MCF 10A (cell line): ENCODE data around the gene IL17REL. TPM values are rescaled to one million over a fixed set of nuclear protein-coding genes. Genes with fewer than 3 reads are reported as not detected.

ENCODE experiments used
- Bru-seq: library from RNA; stranded (reverse); fragments of 400-500 nt; gene quantifications from one replicate; lab custom pipeline; 2021; lab: Mats Ljungman, UMichigan
- BruChase-seq, 2 experiments: library from RNA; stranded (reverse); fragments of 400-500 nt; gene quantifications; one replicate each; lab custom pipeline; 2021; lab: Mats Ljungman, UMichigan
- BruUV-seq: library from RNA; stranded (reverse); fragments of 400-500 nt; replicated peaks from 2 replicates; lab custom pipeline; 2021; lab: Mats Ljungman, UMichigan
- CTCF ChIA-PET: fragments of 300-600 bp; sonication (Branson Sonifier 250); formaldehyde crosslinking; extraction: SDS; loops from one replicate; lab custom pipeline; 2021; ENCODE audit warnings: antibody characterized with exemption, inconsistent platforms; lab: Yijun Ruan, JAX
- POLR2A ChIA-PET: fragments of 300-600, 350-650 bp; sonication (Branson Sonifier 250); formaldehyde crosslinking; extraction: SDS; loops from one replicate; lab custom pipeline; 2020; ENCODE audit warnings: antibody characterized with exemption, inconsistent platforms; lab: Yijun Ruan, JAX
- DNase-seq: peaks from one replicate; pipeline ENCODE4 v3.0.0-alpha.2; 2018; ENCODE audit not compliant: unreplicated experiment
- H3K27ac Mint-ChIP-seq: one replicate; pipeline ENCODE4 v1.8.0; 2022; ENCODE audit warnings: mild to moderate bottlenecking, low read depth, mixed read lengths; ENCODE audit not compliant: unreplicated experiment
- H3K27me3 Mint-ChIP-seq: one replicate; pipeline ENCODE4 v1.8.0; 2022; ENCODE audit warnings: mixed read lengths; ENCODE audit not compliant: insufficient read depth, unreplicated experiment
- H3K36me3 Mint-ChIP-seq: one replicate; pipeline ENCODE4 v1.8.0; 2022; ENCODE audit warnings: mild to moderate bottlenecking, moderate library complexity, mixed read lengths; ENCODE audit not compliant: insufficient read depth, unreplicated experiment
- H3K4me1 Mint-ChIP-seq: one replicate; pipeline ENCODE4 v1.8.0; 2022; ENCODE audit warnings: mixed read lengths; ENCODE audit not compliant: insufficient read depth, unreplicated experiment
- H3K4me3 Mint-ChIP-seq: one replicate; pipeline ENCODE4 v1.8.0; 2022; ENCODE audit warnings: mild to moderate bottlenecking, moderate library complexity, mixed read lengths; ENCODE audit not compliant: unreplicated experiment
- H3K9me3 Mint-ChIP-seq: one replicate; pipeline ENCODE4 v1.8.0; 2022; ENCODE audit warnings: mixed read lengths; ENCODE audit not compliant: unreplicated experiment
- intact Hi-C: fragments of 100-400 bp; cut with micrococcal nuclease; formaldehyde crosslinking; loops from 2 replicates; pipeline ENCODE4 v1.14.1; 2022
- long read RNA-seq: library from polyadenylated mRNA; stranded (forward); transcript quantifications from one replicate; pipeline ENCODE4 v2.0.0, GENCODE V29; 2022
- total RNA-seq: library from RNA; stranded (reverse); gene quantifications from 2 replicates; pipeline ENCODE4 v1.2.3, GENCODE V29; 2022
- TF ChIP-seq, protein P1 (sequence below): fragments of 200-600 bp; IDR thresholded peaks from one replicate; pipeline ENCODE4 v1.8.0; 2022; ENCODE audit warnings: antibody characterized with exemption, mild to moderate bottlenecking; ENCODE audit not compliant: unreplicated experiment

The IL17REL gene
- total RNA-seq (not detected in 2 replicates), Bru-seq, nascent RNA (not detected), BruChase-seq, experiment 1, labeled RNA remaining after a 6-hour chase (not detected), BruChase-seq, experiment 2, labeled RNA remaining after a 2-hour chase (not detected)
- long read RNA-seq, result 0 reads

DNA sequence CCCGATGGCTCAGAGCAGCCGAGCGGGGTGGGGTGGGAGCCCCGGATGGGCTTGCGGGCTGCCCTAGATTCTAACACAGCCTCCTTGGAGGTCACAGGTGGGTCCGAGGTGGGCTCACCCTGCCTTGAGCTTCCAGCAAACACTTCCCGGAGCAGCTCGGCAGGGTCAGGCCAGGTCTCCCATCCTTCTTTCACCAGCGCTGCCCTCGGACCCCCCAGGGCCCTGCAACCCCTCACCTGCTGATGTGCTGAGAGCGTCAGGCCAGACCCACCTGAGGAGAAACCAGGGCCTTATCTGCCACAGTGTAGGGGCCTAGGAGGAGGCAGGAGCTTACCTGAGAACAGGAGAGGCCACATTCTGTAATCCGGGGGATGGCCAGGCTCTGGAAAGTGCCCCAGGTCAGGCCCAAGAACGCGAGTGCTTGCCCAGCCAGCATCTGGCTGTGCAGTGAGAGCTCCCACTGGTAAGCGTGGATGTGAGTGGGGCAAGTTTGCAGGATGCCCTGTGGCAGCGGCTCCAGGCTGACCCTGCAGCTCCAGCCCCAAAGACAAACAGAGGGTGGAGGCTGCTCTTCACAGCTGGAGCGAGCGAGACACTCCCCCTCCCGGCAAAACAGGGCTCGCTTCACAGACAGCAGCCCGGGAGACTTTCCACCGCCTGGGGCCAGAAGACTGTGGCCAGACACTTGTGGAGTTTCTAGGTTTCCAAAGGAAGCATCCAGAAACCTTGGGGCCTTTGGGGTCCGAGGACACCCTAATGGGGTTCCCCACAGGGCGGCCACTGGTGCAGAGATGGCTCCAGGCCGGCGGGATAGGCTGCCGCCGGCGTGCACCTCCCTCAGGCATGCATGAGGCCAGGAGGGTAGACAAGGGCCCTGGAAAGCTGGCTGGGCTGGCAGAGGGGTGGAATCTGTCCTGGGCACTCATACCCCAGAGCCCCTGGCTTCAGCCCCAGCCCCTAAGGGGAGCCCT is at the start of gene IL17REL:
Gene IL17REL, minus strand, starts transcription at position 555 of the 971 bp plus-strand sequence. Its CDS starts 119 bp downstream, at position 436.
- CTCF ChIA-PET, result interaction anchor here (0.8 to 1.0 kb wide), 2 partner anchors 14 to 82 kb away, joined by 3 read pairs; no protein-coding TSS in a partner anchor

DNA sequence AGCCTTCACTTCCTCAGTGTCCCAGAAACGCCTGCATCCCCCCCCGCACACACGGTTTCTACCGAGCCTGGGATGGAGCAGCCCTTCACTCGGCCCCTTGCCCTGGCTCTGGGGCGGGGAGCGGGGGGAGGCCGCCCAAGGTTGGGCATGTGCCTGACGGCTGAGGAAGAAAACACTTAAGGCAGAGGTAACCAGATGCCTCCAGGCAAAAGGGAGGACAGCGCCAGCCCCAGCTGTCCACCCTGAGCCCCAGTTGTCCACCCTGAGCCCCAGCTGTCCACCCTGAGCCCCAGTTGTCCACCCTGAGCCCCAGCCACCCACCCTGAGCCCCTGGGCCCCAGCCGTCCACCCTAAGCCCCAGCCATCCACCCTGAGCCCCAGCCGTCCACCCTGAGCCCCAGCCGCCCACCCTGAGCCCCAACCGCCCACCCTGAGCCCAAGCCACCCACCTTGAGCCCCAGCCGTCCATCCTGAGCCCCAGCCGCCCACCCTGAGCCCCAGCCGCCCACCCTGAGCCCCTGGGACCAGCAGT is 49.3 kb upstream of the IL17REL start:
- Mint-ChIP-seq H3K36me3 (no peaks in the 10 kb centered on the region), H3K9me3 (no peaks in the 10 kb centered on the region), H3K4me3 (no peak overlapping the region), H3K27me3 (no peaks in the 10 kb centered on the region), H3K4me1 (no peaks in the 10 kb centered on the region), H3K27ac (no peak overlapping the region)
- ChIA-PET CTCF (no interaction called here), POLR2A (no interaction called here)
- intact Hi-C loops, result no loop called here
- no peak for DNase-seq
- TF ChIP-seq, protein P1, sequence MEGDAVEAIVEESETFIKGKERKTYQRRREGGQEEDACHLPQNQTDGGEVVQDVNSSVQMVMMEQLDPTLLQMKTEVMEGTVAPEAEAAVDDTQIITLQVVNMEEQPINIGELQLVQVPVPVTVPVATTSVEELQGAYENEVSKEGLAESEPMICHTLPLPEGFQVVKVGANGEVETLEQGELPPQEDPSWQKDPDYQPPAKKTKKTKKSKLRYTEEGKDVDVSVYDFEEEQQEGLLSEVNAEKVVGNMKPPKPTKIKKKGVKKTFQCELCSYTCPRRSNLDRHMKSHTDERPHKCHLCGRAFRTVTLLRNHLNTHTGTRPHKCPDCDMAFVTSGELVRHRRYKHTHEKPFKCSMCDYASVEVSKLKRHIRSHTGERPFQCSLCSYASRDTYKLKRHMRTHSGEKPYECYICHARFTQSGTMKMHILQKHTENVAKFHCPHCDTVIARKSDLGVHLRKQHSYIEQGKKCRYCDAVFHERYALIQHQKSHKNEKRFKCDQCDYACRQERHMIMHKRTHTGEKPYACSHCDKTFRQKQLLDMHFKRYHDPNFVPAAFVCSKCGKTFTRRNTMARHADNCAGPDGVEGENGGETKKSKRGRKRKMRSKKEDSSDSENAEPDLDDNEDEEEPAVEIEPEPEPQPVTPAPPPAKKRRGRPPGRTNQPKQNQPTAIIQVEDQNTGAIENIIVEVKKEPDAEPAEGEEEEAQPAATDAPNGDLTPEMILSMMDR, result no peak
- no TSS peak for BruUV-seq

More for the DNA sequence above, at the start of gene IL17REL:
- no TSS peak for BruUV-seq
- no peak for DNase-seq
- TF ChIP-seq, protein P1, result no peak
- Mint-ChIP-seq H3K4me3 (no peak within 1 kb of the TSS), H3K9me3 (no peaks in the 10 kb centered on the region), H3K36me3 (no peaks in the 10 kb centered on the region), H3K27ac (no peak within 1 kb of the TSS), H3K27me3 (no peaks in the 10 kb centered on the region), H3K4me1 (no peaks in the 10 kb centered on the region)
- intact Hi-C loops, result no loop called here
- POLR2A ChIA-PET, result interaction anchor here (0.7 to 0.8 kb wide), 2 partner anchors 35 to 52 kb away, joined by 3 read pairs; partner anchors contain the start of gene PIM3

DNA sequence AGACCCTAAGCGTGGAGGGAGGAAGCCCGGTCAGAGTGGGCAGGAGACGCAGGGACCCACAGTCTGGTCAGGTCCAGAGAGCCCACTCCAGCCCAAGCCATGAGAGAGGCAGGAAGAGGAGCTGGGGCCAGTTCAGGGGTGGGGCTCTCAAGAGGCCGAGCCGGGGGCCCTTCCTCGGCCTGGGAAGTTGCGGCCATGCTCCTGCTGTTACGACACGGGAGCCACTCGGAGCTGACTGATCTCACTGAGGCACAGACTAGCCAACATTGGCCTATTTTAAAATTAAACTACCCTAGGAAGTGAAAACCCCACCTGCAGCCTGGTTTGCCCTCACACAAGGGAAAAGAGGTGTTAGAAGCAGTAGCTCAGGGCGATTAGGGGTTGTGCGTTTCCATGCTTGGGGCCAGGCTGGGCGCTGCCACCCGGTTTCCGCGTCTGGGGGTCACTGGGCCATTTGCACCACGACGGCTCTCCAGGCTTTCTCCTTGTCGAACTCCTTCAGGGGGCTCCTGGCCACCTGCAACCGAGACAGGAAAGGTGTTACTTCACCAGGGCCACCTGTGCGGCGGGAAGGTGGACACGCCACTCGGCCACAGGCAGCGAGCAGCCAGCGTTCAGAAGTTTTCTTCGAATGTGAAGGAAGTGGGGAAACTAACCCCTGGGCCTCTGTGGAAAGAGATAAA is 48.7 kb upstream of the IL17REL start:
- DNase-seq, result no peak
- H3K4me3 Mint-ChIP-seq, result no peak overlapping the region
- intact Hi-C loops, result no loop called here
- no peaks in the 10 kb centered on the region for H3K27me3 Mint-ChIP-seq
- H3K36me3 Mint-ChIP-seq, result no peaks in the 10 kb centered on the region
- H3K4me1 Mint-ChIP-seq, result no peaks in the 10 kb centered on the region
- POLR2A ChIA-PET, result no interaction called here
- no TSS peak for BruUV-seq
- H3K9me3 Mint-ChIP-seq, result no peaks in the 10 kb centered on the region
- CTCF ChIA-PET, result no interaction called here
- TF ChIP-seq, protein P1, result no peak
- H3K27ac Mint-ChIP-seq, result no peak overlapping the region
